Suprapubic skin (tissue), 3 donors: Measurements from ENCODE around the gene ADD3.

Experiments
- CTCF ChIP-seq, 2 donors: fragments of 200-600 bp in 1 of 2; fragments of 450-650 bp in 1 of 2; sonication (generic) in 1 of 2; IDR thresholded peaks; one replicate each; pipeline ENCODE4 v1.5.1; 2016 to 2019; ENCODE audit warnings: antibody characterized with exemption in 2 of 2, mild to moderate bottlenecking in 1 of 2, moderate library complexity in 1 of 2
- POLR2A ChIP-seq, 2 donors: fragments of 450-650 bp; IDR thresholded peaks; one replicate each; pipeline ENCODE4 v1.6.1; 2017; ENCODE audit warnings: antibody characterized with exemption in 2 of 2, mild to moderate bottlenecking in 2 of 2, moderate library complexity in 2 of 2

- TF ChIP-seq CTCF (IDR thresholded peaks at IDR 0.05) (no peak), POLR2A (IDR thresholded peaks at IDR 0.05) (no peak)
Measured at GRCh38 chr10:110075686-110076085, 67.9 kb downstream of the ADD3 start.
